GM12878 (cell line): ENCODE results near the gene TMEM163. TPM values are rescaled to one million over a fixed set of nuclear protein-coding genes. Genes with fewer than 3 reads are reported as not detected.

Experiments
- ATAC-seq: fragments of 200-7000 bp; cut with Tn5 transposase; 3 replicates; pipeline ENCODE4 v1.9.1; 2020; ENCODE audit warnings: mild to moderate bottlenecking, moderate library complexity
- BruUV-seq: library from RNA; stranded (reverse); fragments of 400-500 nt; replicated peaks from 2 replicates; lab custom pipeline; 2021; lab: Mats Ljungman, UMichigan
- CTCF ChIA-PET: fragments of 300-600 bp; sonication (Branson Sonifier 250); formaldehyde crosslinking; extraction: SDS; loops from one replicate; lab custom pipeline; 2021; ENCODE audit warnings: inconsistent platforms; lab: Yijun Ruan, JAX
- POLR2A ChIA-PET: fragments of 350-600 bp; formaldehyde crosslinking; extraction: SDS; loops from one replicate; lab custom pipeline; 2021; ENCODE audit warnings: inconsistent platforms; lab: Charles Lee
- RAD21 ChIA-PET: fragments of 300-600 bp; sonication (Branson Sonifier 250); formaldehyde crosslinking; loops from one replicate; lab custom pipeline; 2023; ENCODE audit warnings: antibody characterized with exemption; ENCODE audit not compliant: unreplicated experiment; lab: Charles Lee
- SMC1A ChIA-PET: fragments of 300-600 bp; sonication (Branson Sonifier 250); formaldehyde crosslinking; loops from one replicate; lab custom pipeline; 2023; ENCODE audit not compliant: unreplicated experiment, uncharacterized antibody; lab: Charles Lee
- DNase-seq: peaks from one replicate; pipeline ENCODE4 v3.0.0-alpha.2; 2011; ENCODE audit warnings: low read depth, low spot score
- FAIRE-seq: peaks from 3 replicates; lab custom pipeline; 2011; peaks lifted over from hg19 to GRCh38; lab: Jason Lieb, UNC
- H2AFZ ChIP-seq: 2 replicates; pipeline ENCODE4 v1.6.0; 2011; ENCODE audit warnings: low read depth, low read length, control low read depth; ENCODE audit not compliant: control insufficient read depth
- H3K27ac ChIP-seq: 2 replicates; pipeline ENCODE4 v1.5.1; 2011; ENCODE audit warnings: control low read depth; ENCODE audit not compliant: control insufficient read depth, insufficient read depth
- H3K27me3 ChIP-seq, 2 experiments: replicated peaks in 1 of 2; 2 replicates each; pipeline versions ENCODE4 v1.6.0 to v1.6.1; 2011; ENCODE audit warnings: low read length in 1 of 2; ENCODE audit not compliant: control insufficient read depth in 2 of 2, insufficient read depth in 2 of 2
- H3K36me3 ChIP-seq, 2 experiments: 2 replicates each; pipeline ENCODE4 v1.5.1; 2011; ENCODE audit warnings: low read length in 1 of 2; ENCODE audit not compliant: control insufficient read depth in 2 of 2, insufficient read depth in 2 of 2
- H3K4me1 ChIP-seq: 2 replicates; pipeline ENCODE4 v1.6.1; 2011; ENCODE audit warnings: mild to moderate bottlenecking, low read length, moderate library complexity, mixed read lengths; ENCODE audit not compliant: control insufficient read depth, insufficient read depth
- H3K4me2 ChIP-seq: 2 replicates; pipeline ENCODE4 v1.6.0; 2011; ENCODE audit warnings: control low read depth; ENCODE audit not compliant: control insufficient read depth, insufficient read depth
- H3K4me3 ChIP-seq: fragments of 200-600 bp; sonication (generic); 2 replicates; pipeline ENCODE4 v1.5.1; 2016
- H3K79me2 ChIP-seq: 2 replicates; pipeline ENCODE4 v1.6.0; 2011; ENCODE audit warnings: low read length; ENCODE audit not compliant: control insufficient read depth, insufficient read depth
- H3K9ac ChIP-seq: 2 replicates; pipeline ENCODE4 v1.8.0; 2011; ENCODE audit warnings: low read length, control low read depth, mixed read lengths; ENCODE audit not compliant: control insufficient read depth, insufficient read depth
- H3K9me3 ChIP-seq: replicated peaks from 3 replicates; pipeline ENCODE4 v1.5.1; 2011; ENCODE audit warnings: mild to moderate bottlenecking, low read length; ENCODE audit not compliant: control insufficient read depth, insufficient read depth
- H4K20me1 ChIP-seq: 2 replicates; pipeline ENCODE4 v1.6.0; 2011; ENCODE audit not compliant: control insufficient read depth, insufficient read depth
- BMI1 ChIP-seq: fragments of 450-650 bp; IDR thresholded peaks from 2 replicates; pipeline ENCODE4 v1.6.1; 2016; ENCODE audit warnings: mild to moderate bottlenecking, moderate library complexity, borderline replicate concordance
- KAT2A ChIP-seq: conservative IDR thresholded peaks from 2 replicates; pipeline ENCODE4 v1.6.1; 2011; ENCODE audit warnings: low read depth, low read length; ENCODE audit not compliant: control insufficient read depth
- NFYB ChIP-seq: IDR thresholded peaks from 2 replicates; pipeline ENCODE4 v1.6.1; 2011; ENCODE audit warnings: low read depth, mild to moderate bottlenecking, low read length, improper control_type of control experiment, moderate library complexity; ENCODE audit not compliant: insufficient read depth
- NR2C1 ChIP-seq: fragments of 450-650 bp; IDR thresholded peaks from 2 replicates; pipeline ENCODE4 v1.6.1; 2017; ENCODE audit warnings: antibody characterized with exemption, mild to moderate bottlenecking, moderate library complexity
- ZNF217 ChIP-seq: fragments of 450-650 bp; IDR thresholded peaks from 2 replicates; pipeline ENCODE4 v1.6.1; 2017; ENCODE audit warnings: antibody characterized with exemption, mild to moderate bottlenecking
- WGBS: methylation state at CpG from one replicate; pipeline ENCODE4 v1.1.6; 2016; ENCODE audit warnings: low lambda C conversion rate; ENCODE audit not compliant: insufficient replicate concordance, insufficient coverage; ENCODE audit errors: missing lambda C conversion rate; 5-methylcytosine and 5-hydroxymethylcytosine counted together
- in situ Hi-C: fragments of 300-500 bp; cut with MboI; formaldehyde crosslinking; loops from 9 replicates; pipeline ENCODE4 v1.14.3; 2018; ENCODE audit warnings: mixed read lengths
- intact Hi-C: fragments of 100-400 bp; cut with micrococcal nuclease; formaldehyde crosslinking; loops from one replicate; pipeline ENCODE4 v1.14.2; 2022; ENCODE audit not compliant: unreplicated experiment
- polyA plus RNA-seq, 11 experiments: library from polyadenylated mRNA; depleted of rRNA in 4 of 11; unstranded in 6 of 11; stranded (reverse) in 5 of 11; fragments of >200 nt; fragmentation: Nextera tagmentation in 4 of 11; fragmentation: Illumina TruSeq in 1 of 11; extraction: Ambion mirVana in 4 of 11; extraction: Trizol in 1 of 11; gene quantifications; 1 replicate in 1 of 11; 2 replicates in 10 of 11; pipeline versions ENCODE4 v1.2.1 to v1.2.3, GENCODE V29; 2011 to 2016; ENCODE audit warnings: inconsistent platforms in 2 of 11, missing spikeins in 2 of 11, low read depth in 1 of 11
- total RNA-seq, 4 experiments: library from RNA; depleted of rRNA in 3 of 4; stranded (reverse); fragments of >200 nt in 3 of 4; fragmentation: Illumina TruSeq in 1 of 4; extraction: Trizol in 1 of 4; gene quantifications; 2 replicates each; pipeline versions ENCODE4 v1.2.1 to v1.2.3, GENCODE V29; 2013 to 2021
- TF ChIP-seq, protein P1 (sequence below): IDR thresholded peaks from 2 replicates; pipeline ENCODE4 v1.6.1; 2011; ENCODE audit warnings: low read depth, low read length, improper control_type of control experiment, borderline replicate concordance
- TF ChIP-seq, protein P2 (sequence below): fragments of 450-650 bp; IDR thresholded peaks from 2 replicates; pipeline ENCODE4 v1.6.1; 2018; ENCODE audit warnings: mild to moderate bottlenecking, low read depth, moderate library complexity; ENCODE audit not compliant: partially characterized antibody
- TF ChIP-seq, protein P3 (sequence below): fragments of 450-650 bp; IDR thresholded peaks from 2 replicates; pipeline ENCODE4 v1.6.1; 2017; ENCODE audit warnings: mild to moderate bottlenecking, moderate library complexity
- TF ChIP-seq, protein P4 (sequence below): fragments of 450-650 bp; IDR thresholded peaks from 2 replicates; pipeline ENCODE4 v1.6.1; 2014; ENCODE audit warnings: mild to moderate bottlenecking

The TMEM163 gene
- total and polyA plus RNA-seq, 10 of the 15 experiments (the other 5 are each of a cell fraction or from before 2014, with no cell fraction given), result 0.05 to 0.11 (median 0.07) TPM; not detected in 4

DNA sequence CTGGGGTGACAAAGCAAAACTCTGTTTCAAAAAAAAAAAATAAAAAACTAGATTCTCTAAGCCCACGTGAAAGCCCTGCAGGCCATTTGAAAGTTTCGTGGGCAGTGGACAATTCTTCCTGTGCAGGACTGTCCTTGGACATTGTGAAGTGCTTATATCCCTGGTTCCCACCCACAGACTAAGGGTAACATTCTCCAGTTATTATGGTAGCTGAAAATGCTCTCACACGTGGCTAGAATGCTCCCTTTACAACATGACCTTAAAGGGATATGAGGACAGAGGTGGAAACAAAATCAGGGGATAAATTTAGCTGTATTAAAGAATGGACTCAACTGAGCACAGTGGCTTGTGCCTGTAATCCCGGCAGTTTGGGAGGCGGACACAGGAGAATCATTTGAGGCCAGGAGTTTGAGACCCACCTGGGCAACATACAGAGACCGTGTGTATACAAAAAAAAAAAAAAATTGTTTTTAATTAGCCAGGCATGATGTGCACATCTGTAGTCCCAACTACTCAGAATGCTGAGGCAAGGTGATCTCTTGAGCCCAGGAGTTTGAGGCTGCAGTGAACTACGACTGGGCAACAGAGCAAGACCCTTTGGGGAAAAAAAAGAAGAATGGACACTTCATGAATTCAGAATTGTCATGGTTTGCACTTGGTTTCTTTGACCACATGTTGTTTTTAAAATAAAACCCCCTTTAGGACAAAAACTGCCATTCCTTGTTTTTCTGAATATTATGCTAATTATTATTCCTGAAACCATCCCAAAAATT, 297.1 kb downstream of the TMEM163 start:
- ATAC-seq (no peak), FAIRE-seq (no peak), DNase-seq (no peak)
- no peaks in the 10 kb centered on the region for H3K79me2 ChIP-seq
- H4K20me1 ChIP-seq, result no peaks in the 10 kb centered on the region
- no peaks in the 10 kb centered on the region for H3K9me3 ChIP-seq
- CTCF ChIA-PET, result interaction anchor here (1.4 to 1.9 kb wide), 2 partner anchors 9 to 303 kb away, joined by 4 to 8 read pairs; no protein-coding TSS in a partner anchor
- POLR2A ChIA-PET, result no interaction called here
- no peak overlapping the region for H3K27ac ChIP-seq
- in situ Hi-C loops, result no loop called here
- no peak overlapping the region for H2AFZ ChIP-seq
- H3K9ac ChIP-seq, result no peak overlapping the region
- H3K36me3 ChIP-seq, result peaks cover 7 to 40% of the 10 kb centered on the region in 2 experiments
- intact Hi-C loops, result no loop called here
- no TSS peak for BruUV-seq
- WGBS, result 87% methylated on average over 7 of the region's 7 CpGs
- no peaks in the 10 kb centered on the region for H3K4me1 ChIP-seq
- SMC1A ChIA-PET, result interaction anchor here (0.9 to 1.7 kb wide), 4 partner anchors 8 to 535 kb away, joined by 3 to 8 read pairs (median 3); no protein-coding TSS in a partner anchor
- TF ChIP-seq, protein P1, sequence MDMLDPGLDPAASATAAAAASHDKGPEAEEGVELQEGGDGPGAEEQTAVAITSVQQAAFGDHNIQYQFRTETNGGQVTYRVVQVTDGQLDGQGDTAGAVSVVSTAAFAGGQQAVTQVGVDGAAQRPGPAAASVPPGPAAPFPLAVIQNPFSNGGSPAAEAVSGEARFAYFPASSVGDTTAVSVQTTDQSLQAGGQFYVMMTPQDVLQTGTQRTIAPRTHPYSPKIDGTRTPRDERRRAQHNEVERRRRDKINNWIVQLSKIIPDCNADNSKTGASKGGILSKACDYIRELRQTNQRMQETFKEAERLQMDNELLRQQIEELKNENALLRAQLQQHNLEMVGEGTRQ, result no peak
- TF ChIP-seq, protein P2, sequence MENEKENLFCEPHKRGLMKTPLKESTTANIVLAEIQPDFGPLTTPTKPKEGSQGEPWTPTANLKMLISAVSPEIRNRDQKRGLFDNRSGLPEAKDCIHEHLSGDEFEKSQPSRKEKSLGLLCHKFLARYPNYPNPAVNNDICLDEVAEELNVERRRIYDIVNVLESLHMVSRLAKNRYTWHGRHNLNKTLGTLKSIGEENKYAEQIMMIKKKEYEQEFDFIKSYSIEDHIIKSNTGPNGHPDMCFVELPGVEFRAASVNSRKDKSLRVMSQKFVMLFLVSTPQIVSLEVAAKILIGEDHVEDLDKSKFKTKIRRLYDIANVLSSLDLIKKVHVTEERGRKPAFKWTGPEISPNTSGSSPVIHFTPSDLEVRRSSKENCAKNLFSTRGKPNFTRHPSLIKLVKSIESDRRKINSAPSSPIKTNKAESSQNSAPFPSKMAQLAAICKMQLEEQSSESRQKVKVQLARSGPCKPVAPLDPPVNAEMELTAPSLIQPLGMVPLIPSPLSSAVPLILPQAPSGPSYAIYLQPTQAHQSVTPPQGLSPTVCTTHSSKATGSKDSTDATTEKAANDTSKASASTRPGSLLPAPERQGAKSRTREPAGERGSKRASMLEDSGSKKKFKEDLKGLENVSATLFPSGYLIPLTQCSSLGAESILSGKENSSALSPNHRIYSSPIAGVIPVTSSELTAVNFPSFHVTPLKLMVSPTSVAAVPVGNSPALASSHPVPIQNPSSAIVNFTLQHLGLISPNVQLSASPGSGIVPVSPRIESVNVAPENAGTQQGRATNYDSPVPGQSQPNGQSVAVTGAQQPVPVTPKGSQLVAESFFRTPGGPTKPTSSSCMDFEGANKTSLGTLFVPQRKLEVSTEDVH, result no peak
- TF ChIP-seq, protein P3, sequence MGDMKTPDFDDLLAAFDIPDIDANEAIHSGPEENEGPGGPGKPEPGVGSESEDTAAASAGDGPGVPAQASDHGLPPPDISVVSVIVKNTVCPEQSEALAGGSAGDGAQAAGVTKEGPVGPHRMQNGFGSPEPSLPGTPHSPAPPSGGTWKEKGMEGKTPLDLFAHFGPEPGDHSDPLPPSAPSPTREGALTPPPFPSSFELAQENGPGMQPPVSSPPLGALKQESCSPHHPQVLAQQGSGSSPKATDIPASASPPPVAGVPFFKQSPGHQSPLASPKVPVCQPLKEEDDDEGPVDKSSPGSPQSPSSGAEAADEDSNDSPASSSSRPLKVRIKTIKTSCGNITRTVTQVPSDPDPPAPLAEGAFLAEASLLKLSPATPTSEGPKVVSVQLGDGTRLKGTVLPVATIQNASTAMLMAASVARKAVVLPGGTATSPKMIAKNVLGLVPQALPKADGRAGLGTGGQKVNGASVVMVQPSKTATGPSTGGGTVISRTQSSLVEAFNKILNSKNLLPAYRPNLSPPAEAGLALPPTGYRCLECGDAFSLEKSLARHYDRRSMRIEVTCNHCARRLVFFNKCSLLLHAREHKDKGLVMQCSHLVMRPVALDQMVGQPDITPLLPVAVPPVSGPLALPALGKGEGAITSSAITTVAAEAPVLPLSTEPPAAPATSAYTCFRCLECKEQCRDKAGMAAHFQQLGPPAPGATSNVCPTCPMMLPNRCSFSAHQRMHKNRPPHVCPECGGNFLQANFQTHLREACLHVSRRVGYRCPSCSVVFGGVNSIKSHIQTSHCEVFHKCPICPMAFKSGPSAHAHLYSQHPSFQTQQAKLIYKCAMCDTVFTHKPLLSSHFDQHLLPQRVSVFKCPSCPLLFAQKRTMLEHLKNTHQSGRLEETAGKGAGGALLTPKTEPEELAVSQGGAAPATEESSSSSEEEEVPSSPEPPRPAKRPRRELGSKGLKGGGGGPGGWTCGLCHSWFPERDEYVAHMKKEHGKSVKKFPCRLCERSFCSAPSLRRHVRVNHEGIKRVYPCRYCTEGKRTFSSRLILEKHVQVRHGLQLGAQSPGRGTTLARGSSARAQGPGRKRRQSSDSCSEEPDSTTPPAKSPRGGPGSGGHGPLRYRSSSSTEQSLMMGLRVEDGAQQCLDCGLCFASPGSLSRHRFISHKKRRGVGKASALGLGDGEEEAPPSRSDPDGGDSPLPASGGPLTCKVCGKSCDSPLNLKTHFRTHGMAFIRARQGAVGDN, result no peak
- TF ChIP-seq BMI1 (no peak), NFYB (no peak), ZNF217 (no peak), KAT2A (no peak), NR2C1 (no peak)
- TF ChIP-seq, protein P4, sequence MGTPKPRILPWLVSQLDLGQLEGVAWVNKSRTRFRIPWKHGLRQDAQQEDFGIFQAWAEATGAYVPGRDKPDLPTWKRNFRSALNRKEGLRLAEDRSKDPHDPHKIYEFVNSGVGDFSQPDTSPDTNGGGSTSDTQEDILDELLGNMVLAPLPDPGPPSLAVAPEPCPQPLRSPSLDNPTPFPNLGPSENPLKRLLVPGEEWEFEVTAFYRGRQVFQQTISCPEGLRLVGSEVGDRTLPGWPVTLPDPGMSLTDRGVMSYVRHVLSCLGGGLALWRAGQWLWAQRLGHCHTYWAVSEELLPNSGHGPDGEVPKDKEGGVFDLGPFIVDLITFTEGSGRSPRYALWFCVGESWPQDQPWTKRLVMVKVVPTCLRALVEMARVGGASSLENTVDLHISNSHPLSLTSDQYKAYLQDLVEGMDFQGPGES, result no peak
- H3K27me3 ChIP-seq, result no peaks in the 10 kb centered on the region
- H3K4me2 ChIP-seq, result no peak overlapping the region
- RAD21 ChIA-PET, result interaction anchor here (2.3 kb wide), 1 partner anchor 10 kb away, joined by 13 read pairs; no protein-coding TSS in a partner anchor
- no peak overlapping the region for H3K4me3 ChIP-seq
